K562 treated with DMSO at 1 percent for 4 hours (cell line): ENCODE measurements around the gene INTS14. TPM values are rescaled to one million over a fixed set of nuclear protein-coding genes. Genes with fewer than 3 reads are reported as not detected.

ENCODE experiments used
- total RNA-seq: library from RNA; unstranded; fragments of 300-600 nt; gene quantifications from 2 replicates; pipeline ENCODE4 v1.2.3, GENCODE V29; 2022; ENCODE audit not compliant: insufficient read depth

The INTS14 gene
- 19.7 and 24.7 TPM in 2 replicates for total RNA-seq

DNA sequence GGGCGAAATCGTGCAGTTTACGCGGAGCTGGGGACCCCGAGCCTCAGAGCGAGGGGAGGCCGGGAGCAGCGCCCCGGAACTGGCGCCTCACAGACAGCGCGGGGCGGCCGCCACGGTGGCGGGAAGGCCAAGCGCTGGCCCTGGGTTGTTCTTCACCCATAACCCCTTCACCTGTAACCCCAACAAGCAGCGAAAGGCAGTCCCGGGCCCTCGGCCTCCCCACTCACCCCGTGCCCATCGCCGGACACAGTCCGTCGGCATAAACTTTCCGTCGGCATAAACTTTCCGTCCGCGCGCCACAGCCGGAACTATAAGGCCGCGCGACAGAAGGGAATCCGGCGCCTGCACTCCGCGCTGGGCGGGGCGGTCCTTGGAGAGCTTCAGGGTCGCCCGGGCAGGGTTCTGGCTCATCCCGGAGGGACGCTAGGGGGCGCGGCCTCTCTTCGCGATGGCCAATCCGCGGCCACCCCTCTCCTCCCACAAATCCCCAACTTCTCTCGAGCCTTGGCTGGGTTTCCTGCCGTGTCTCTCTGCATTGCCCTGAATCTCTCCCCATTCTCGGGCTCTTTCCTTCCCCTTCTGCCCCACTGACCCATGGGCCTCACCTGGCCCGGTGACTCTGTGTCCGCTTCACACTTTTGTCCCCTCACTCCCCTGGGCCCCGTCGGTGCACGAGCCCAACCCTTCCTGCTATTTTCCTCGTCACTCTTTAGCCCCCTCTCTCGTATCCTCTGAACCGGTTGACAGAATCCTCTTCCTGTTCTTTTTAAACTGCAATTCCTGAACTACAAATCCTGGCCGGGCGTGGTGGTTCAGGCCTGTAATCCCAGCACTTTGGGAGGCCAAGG, at the start of gene INTS14:
TSS of gene INTS14 (minus strand) at position 261 of the 848 bp plus-strand sequence. CDS start 3,751 bp downstream, outside the sequence.

DNA sequence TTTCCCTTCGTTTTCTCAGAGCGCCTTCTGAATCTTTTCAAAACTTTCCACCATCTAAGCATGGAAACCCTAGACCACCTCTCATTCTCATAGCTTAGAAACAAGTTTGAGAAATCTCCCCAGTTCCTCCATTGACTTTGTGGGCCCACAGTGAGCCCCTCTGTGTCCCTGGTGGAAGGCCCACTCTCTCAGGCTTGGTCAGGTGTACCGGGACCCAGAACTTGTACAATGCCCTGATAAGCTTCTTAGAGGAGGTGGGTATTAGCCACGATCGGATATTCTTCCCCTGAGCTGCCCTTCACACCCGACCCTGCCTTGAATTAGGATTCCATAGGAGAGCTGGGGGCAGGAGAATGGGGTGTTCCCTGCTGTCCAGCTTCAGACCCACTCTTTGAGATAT, 10.7 kb upstream of the INTS14 start, which contains the start of gene SLC24A1:
TSS of gene SLC24A1 (plus strand) at position 301 of the 400 bp plus-strand sequence. CDS start 2,143 bp downstream, outside the sequence.

DNA sequence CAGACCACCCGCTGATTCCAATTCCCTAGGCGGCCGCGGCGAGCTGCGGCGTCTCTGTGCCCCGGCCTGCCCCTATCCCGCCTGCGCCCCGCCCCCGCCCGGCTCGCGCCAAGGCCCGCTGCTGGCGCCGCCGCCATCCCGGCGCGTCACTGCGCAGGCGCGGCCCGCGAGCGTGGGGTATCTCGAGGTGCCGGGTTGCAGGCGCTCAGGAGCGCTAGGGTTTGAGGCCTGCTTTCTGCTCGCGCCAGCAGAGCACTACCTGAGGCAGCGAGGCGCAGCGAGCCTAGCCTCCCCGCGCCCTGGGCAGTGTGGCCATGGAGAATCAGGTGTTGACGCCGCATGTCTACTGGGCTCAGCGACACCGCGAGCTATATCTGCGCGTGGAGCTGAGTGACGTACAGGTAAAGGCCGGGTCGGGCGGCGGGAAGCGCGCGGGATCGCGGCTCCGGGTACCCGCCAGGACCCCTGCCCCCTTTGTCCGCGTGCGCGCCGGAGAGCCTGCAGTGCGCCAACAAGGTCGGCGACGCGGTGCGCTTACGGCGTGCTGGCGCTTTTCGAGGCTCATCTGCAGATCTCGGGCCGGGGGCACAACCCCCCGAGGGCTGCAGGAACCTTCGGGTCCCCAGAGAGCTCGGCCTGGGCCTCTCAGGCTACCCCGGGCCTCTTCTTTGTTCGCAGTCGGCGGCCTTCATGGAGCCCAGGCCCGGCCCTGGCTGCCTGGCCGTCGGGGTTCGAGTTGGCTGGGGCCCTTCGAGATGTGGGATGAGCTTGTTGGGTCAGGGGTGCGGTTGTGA, 80.4 kb downstream of the INTS14 start, which contains the start of gene HACD3:
TSS of gene HACD3 (plus strand) at position 146 of the 794 bp plus-strand sequence. CDS start at position 315, 169 bp downstream.

Other genes starting within 250 kb of the INTS14 start
- gene IGDCC3, start 233.1 kb downstream of the INTS14 start, total RNA-seq = not detected in 2 replicates
- gene IGDCC4, start 188.2 kb downstream of the INTS14 start, total RNA-seq = not detected in 2 replicates
- gene DPP8, start 93.4 kb downstream of the INTS14 start, total RNA-seq = 19.5 and 30.7 TPM in 2 replicates
- gene HACD3, start 80.7 kb downstream of the INTS14 start, total RNA-seq = 44.4 and 47.5 TPM in 2 replicates
- gene SLC24A1, start 10.8 kb upstream of the INTS14 start, total RNA-seq = 8.5 and 8.9 TPM in 2 replicates
- gene DENND4A, start 181.2 kb upstream of the INTS14 start, total RNA-seq = 6.1 and 6.3 TPM in 2 replicates